Choroid plexus epithelial cell (primary cell): ENCODE data around the gene PROK2.
A peak's percentile ranks its signal among the peaks of the same experiment; 100 is the strongest.

ENCODE experiments used
- DNase-seq: peaks from one replicate; pipeline ENCODE4 v3.0.0-alpha.2; 2010; ENCODE audit warnings: low read depth
- H3K4me3 ChIP-seq: 2 replicates; pipeline ENCODE4 v1.5.1; 2011; ENCODE audit warnings: low read depth, mild to moderate bottlenecking, control low read depth, low read length, moderate library complexity
- CTCF ChIP-seq: conservative IDR thresholded peaks from 2 replicates; pipeline ENCODE4 v1.5.1; 2011; ENCODE audit warnings: low read depth, mild to moderate bottlenecking, control low read depth, inconsistent platforms, low read length, moderate library complexity

The PROK2 gene

GRCh38 chr3:71763426-71763825 is 21.5 kb downstream of the PROK2 start:
- no peak for TF ChIP-seq CTCF
- no peak for DNase-seq
- no peak overlapping the region for H3K4me3 ChIP-seq

GRCh38 chr3:71760140-71760539 is 24.8 kb downstream of the PROK2 start:
- H3K4me3 ChIP-seq = no peak overlapping the region
- TF ChIP-seq CTCF = no peak
- no peak for DNase-seq

- no peak overlapping the region for H3K4me3 ChIP-seq
- TF ChIP-seq CTCF = no peak
- DNase-seq = no peak
Measured at GRCh38 chr3:71759401-71759800, 25.5 kb downstream of the PROK2 start.

- no peak for TF ChIP-seq CTCF
- no peak overlapping the region for H3K4me3 ChIP-seq
- DNase-seq = no peak
Measured at GRCh38 chr3:71758091-71758490, 26.9 kb downstream of the PROK2 start.

- no peak overlapping the region for H3K4me3 ChIP-seq
- no peak for TF ChIP-seq CTCF
- no peak for DNase-seq
Measured at GRCh38 chr3:71754610-71755253, 30.2 kb downstream of the PROK2 start.

GRCh38 chr3:71753701-71754609 is 31.0 kb downstream of the PROK2 start, which contains the start of gene GPR27:
TSS of gene GPR27 (plus strand) at chr3:71753855. CDS start at chr3:71754050, 195 bp downstream.
- TF ChIP-seq CTCF = no peak
- H3K4me3 ChIP-seq = peak within 1 kb of the TSS; percentile 41
- peak; percentile 35 for DNase-seq
